ENCODE results near the gene SMYD3. TPM values are rescaled to one million over a fixed set of nuclear protein-coding genes. Genes with fewer than 3 reads are reported as not detected.

SMYD3 gene
- total RNA-seq, 1 donor from 2014 or later, result 24.2 TPM

DNA sequence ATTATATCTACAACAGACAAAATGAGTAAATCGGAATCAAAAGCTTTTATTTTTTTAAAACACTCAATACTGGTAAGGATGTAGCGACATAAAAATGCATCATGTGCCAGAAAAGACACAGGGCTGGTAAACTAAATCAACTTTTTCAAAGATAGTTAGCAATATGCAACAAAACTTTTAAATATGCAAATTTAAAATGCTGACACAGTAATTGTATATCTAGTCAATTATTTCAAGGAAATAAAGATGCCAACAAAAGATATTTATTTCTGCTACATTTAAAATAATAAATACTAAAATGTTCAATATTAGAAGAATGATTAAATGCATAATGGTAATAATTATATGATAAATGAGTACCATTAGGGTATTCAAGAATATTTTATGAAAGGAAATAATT lies 295.1 kb downstream of the SMYD3 start:
- H3K36me3 Mint-ChIP-seq (ENCODE audit: low read depth), result peaks cover 2% of the 10 kb centered on the region
- H3K4me1 Mint-ChIP-seq, result peaks cover 17% of the 10 kb centered on the region
- no peak overlapping the region for H3K27ac Mint-ChIP-seq (ENCODE audit: unreplicated experiment)
- no peak overlapping the region for H3K4me3 Mint-ChIP-seq
- no peaks in the 10 kb centered on the region for H3K9me3 Mint-ChIP-seq
- H3K27me3 Mint-ChIP-seq (ENCODE audit: low read depth), result no peaks in the 10 kb centered on the region
- no peak for DNase-seq (ENCODE audit: low read depth, low spot score)
- TF ChIP-seq, protein P1, sequence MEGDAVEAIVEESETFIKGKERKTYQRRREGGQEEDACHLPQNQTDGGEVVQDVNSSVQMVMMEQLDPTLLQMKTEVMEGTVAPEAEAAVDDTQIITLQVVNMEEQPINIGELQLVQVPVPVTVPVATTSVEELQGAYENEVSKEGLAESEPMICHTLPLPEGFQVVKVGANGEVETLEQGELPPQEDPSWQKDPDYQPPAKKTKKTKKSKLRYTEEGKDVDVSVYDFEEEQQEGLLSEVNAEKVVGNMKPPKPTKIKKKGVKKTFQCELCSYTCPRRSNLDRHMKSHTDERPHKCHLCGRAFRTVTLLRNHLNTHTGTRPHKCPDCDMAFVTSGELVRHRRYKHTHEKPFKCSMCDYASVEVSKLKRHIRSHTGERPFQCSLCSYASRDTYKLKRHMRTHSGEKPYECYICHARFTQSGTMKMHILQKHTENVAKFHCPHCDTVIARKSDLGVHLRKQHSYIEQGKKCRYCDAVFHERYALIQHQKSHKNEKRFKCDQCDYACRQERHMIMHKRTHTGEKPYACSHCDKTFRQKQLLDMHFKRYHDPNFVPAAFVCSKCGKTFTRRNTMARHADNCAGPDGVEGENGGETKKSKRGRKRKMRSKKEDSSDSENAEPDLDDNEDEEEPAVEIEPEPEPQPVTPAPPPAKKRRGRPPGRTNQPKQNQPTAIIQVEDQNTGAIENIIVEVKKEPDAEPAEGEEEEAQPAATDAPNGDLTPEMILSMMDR (conservative IDR thresholded peaks at IDR 0.05), result no peak

DNA sequence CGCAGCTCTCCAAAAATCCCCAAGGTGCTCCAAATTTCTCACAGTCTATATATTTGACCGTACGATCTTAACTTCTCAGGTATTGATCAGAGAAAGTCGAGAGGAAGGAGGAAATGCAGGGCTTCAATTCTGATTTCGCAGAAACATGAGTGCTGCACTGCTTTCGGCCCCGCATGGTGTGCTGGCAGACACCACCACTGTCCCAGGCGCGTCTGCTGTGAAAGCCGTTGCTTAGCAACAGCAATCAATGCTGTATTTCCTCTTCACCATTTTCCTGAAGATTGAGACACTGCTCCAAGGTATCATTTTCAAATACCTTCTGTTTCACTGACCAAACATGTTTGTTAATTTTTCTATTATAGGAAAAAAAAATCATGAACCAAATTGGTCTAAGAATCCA lies 296.3 kb downstream of the SMYD3 start:
- no peak for DNase-seq (ENCODE audit: low read depth, low spot score)
- no peaks in the 10 kb centered on the region for H3K27me3 Mint-ChIP-seq (ENCODE audit: low read depth)
- TF ChIP-seq, protein P1 (conservative IDR thresholded peaks at IDR 0.05), result no peak
- H3K4me1 Mint-ChIP-seq, result peaks cover 14% of the 10 kb centered on the region
- peaks cover 2% of the 10 kb centered on the region for H3K36me3 Mint-ChIP-seq (ENCODE audit: low read depth)
- H3K4me3 Mint-ChIP-seq, result no peak overlapping the region
- no peaks in the 10 kb centered on the region for H3K9me3 Mint-ChIP-seq
- no peak overlapping the region for H3K27ac Mint-ChIP-seq (ENCODE audit: unreplicated experiment)

DNA sequence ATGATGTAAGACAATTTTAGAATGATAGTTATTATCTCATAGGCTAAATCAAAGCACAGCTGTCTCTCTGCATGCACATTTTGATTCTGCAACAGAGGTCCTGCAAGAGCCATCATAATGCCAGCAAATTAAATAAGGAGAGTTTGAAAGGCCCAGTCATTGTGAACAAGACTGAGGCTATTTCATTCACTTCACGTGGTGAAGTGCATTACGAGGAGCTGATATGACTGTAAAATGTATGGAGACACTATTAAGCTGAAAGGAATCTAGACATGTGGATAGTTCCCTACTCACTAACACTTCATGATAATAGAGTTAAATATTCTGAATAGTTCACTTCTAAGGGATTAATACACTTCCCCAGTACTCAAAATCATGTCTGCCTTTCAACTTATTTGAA lies 299.0 kb downstream of the SMYD3 start:
- H3K4me1 Mint-ChIP-seq, result peaks cover 10% of the 10 kb centered on the region
- H3K27ac Mint-ChIP-seq (ENCODE audit: unreplicated experiment), result no peak overlapping the region
- no peaks in the 10 kb centered on the region for H3K36me3 Mint-ChIP-seq (ENCODE audit: low read depth)
- DNase-seq (ENCODE audit: low read depth, low spot score), result no peak
- H3K27me3 Mint-ChIP-seq (ENCODE audit: low read depth), result no peaks in the 10 kb centered on the region
- H3K4me3 Mint-ChIP-seq, result no peak overlapping the region
- TF ChIP-seq, protein P1 (conservative IDR thresholded peaks at IDR 0.05), result no peak
- H3K9me3 Mint-ChIP-seq, result no peaks in the 10 kb centered on the region

DNA sequence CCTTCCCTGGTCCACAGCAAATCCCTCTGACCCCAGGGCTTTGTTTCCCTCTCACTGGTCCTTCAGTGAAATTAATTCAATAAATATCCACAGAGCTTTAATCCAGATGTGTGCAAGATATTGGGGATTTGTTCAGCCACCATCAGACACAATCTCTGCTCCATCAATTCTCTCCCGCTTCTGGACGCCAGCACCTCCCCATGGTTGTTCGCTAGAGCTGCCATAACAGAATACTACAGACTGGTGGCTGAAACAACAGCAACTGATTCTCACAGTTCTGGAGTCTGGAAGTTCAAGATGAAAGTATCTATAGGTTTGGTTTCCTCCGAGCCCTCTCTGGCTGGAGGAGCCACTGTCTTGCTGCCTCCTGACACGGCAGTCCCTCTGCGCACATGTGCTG lies 303.9 kb downstream of the SMYD3 start:
- no peak overlapping the region for H3K4me3 Mint-ChIP-seq
- no peak for DNase-seq (ENCODE audit: low read depth, low spot score)
- H3K27me3 Mint-ChIP-seq (ENCODE audit: low read depth), result no peaks in the 10 kb centered on the region
- TF ChIP-seq, protein P1 (conservative IDR thresholded peaks at IDR 0.05), result no peak
- H3K27ac Mint-ChIP-seq (ENCODE audit: unreplicated experiment), result no peak overlapping the region
- no peaks in the 10 kb centered on the region for H3K4me1 Mint-ChIP-seq
- no peaks in the 10 kb centered on the region for H3K9me3 Mint-ChIP-seq
- H3K36me3 Mint-ChIP-seq (ENCODE audit: low read depth), result no peaks in the 10 kb centered on the region

DNA sequence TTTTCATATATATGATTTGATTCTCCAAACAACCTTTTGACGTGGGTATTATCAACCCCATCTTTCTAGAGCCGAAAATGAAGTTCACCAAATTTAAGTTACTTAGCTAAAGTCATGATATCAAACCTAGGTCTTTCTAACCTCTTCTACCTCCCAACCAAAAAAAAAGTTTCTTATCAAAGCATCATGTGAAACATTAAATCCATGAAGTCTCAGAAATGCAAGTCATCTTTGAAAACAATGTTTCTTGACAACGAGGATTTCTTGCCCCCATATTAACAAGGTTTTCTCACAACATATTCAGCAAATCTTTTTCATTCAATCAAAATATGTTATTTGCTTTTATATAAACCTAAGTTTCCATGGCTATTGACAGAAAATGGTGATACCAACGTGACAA lies 306.3 kb downstream of the SMYD3 start:
- no peak overlapping the region for H3K4me3 Mint-ChIP-seq
- TF ChIP-seq, protein P1 (conservative IDR thresholded peaks at IDR 0.05), result no peak

DNA sequence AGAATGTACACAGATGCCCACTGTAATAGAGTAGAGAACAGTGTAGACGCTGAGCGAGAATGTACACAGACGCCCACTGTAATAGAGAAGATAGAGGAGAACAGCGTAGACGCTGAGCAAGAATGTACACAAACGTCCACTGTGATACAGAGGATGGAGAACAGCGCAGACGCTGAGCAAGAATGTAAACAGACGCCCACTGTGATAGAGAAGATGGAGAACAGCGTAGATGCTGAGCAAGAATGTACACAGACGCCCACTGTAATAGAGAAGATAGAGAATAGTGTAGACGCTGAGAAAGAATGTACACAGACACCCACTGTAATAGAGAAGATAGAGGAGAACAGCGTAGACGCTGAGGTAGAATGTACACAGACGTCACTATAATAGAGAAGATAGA lies 306.9 kb downstream of the SMYD3 start:
- no peak overlapping the region for H3K27ac Mint-ChIP-seq (ENCODE audit: unreplicated experiment)
- no peaks in the 10 kb centered on the region for H3K4me1 Mint-ChIP-seq
- H3K4me3 Mint-ChIP-seq, result no peak overlapping the region
- H3K36me3 Mint-ChIP-seq (ENCODE audit: low read depth), result no peaks in the 10 kb centered on the region
- TF ChIP-seq, protein P1 (conservative IDR thresholded peaks at IDR 0.05), result no peak
- no peaks in the 10 kb centered on the region for H3K27me3 Mint-ChIP-seq (ENCODE audit: low read depth)
- no peaks in the 10 kb centered on the region for H3K9me3 Mint-ChIP-seq
- no peak for DNase-seq (ENCODE audit: low read depth, low spot score)

More for the DNA sequence above, 306.3 kb downstream of the SMYD3 start:
- Mint-ChIP-seq H3K4me1 (no peaks in the 10 kb centered on the region), H3K9me3 (no peaks in the 10 kb centered on the region), H3K27ac (ENCODE audit: unreplicated experiment) (no peak overlapping the region), H3K27me3 (ENCODE audit: low read depth) (no peaks in the 10 kb centered on the region), H3K36me3 (ENCODE audit: low read depth) (no peaks in the 10 kb centered on the region)
- DNase-seq (ENCODE audit: low read depth, low spot score), result no peak
